ENCODE measurements around the gene S1PR4.
"Not testable (repeated sequence)": the region's sequence is repeated elsewhere in the genome, so short reads cannot be mapped to it uniquely, and the experiment has no call there.

S1PR4 gene

DNA sequence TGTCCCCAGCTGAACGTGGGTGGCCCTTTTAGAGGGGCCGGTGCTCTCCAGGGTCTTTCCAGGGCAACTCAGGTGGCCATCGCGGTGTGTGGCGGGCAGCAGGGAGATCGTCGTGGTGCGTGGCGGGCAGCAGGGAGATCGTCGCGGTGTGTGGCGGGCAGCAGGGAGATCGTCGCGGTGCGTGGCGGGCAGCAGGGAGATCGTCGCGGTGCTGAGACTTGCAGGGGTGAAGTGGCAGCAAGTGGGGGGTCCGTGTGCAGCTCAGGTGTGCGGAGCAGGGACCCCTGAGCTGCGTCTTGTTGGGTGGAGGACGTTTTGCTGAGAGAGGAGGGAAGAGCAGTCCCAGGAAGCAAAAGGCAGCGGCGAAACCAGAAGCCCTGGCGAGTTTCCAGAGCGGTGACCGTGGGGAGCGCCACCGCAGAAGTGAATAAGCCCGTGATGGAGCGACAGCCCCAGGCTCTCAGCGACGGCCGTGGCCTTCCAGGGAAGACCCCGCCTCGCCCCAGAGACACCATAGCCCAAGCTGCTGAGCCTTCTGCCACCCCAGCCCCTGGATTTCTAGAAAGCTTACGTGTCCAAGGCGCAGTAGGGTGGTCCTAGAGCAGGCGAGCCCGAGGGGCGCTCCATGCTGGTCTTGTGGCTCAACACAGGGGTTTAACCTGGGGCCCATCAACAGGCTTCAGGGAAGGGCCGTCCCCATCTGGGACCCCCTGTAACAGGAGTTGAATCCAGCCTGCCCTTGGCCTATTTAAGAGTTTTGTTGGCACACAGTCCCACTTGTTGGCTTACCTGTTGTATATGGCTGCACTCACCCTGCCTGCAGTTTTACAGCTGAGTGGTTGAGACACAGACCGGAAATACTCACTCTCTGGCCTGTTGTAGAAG is 12.6 kb downstream of the S1PR4 start:
- 96% methylated on average over 37 of the region's 46 CpGs for WGBS (ENCODE audit: insufficient coverage)
- Histone ChIP-seq H3K36me3 (ENCODE audit: control insufficient read depth in 4 of 4, insufficient read depth in 4 of 4, low read length in 3 of 4) (peaks cover 0 to 57% (median 13%) of the 10 kb centered on the region in 4 experiments), H3K4me3 (ENCODE audit: control insufficient read depth in 1 of 7, extremely low read depth in 1 of 7, insufficient read depth in 4 of 7, low read depth in 2 of 7, low read length in 6 of 7) (no peak overlapping the region), H3K27ac (ENCODE audit: insufficient read depth in 1 of 2, low read depth in 1 of 2, low read length in 2 of 2, poor library complexity in 1 of 2, severe bottlenecking in 2 of 2) (no peak overlapping the region), H3K9me3 (ENCODE audit: control extremely low read depth in 1 of 5, control insufficient read depth in 4 of 5, insufficient read depth in 2 of 5, low read depth in 1 of 5, low read length in 4 of 5) (no peaks in the 10 kb centered on the region), H3K27me3 (replicated peaks in 2 of 5; ENCODE audit: control insufficient read depth in 4 of 5, insufficient read depth in 5 of 5, low read length in 4 of 5) (no peaks in the 10 kb centered on the region), H3K4me1 (ENCODE audit: control extremely low read depth in 1 of 4, control insufficient read depth in 4 of 4, insufficient read depth in 4 of 4, low read length in 3 of 4) (peaks cover 0 to 55% (median 48%) of the 10 kb centered on the region in 4 experiments)
- no peak for DNase-seq
- CTCF ChIA-PET: no interaction called here
- POLR2A ChIA-PET: no interaction called here

GRCh38 chr19:3191806-3192104 is 13.2 kb downstream of the S1PR4 start:
- POLR2A ChIA-PET; DNase-seq; H3K9me3 ChIP-seq (ENCODE audit: control extremely low read depth in 1 of 5, control insufficient read depth in 4 of 5, insufficient read depth in 2 of 5, low read depth in 1 of 5, low read length in 4 of 5); CTCF ChIA-PET; H3K27ac ChIP-seq (ENCODE audit: insufficient read depth in 1 of 2, low read depth in 1 of 2, low read length in 2 of 2, poor library complexity in 1 of 2, severe bottlenecking in 2 of 2); H3K27me3 ChIP-seq (replicated peaks in 2 of 5; ENCODE audit: control insufficient read depth in 4 of 5, insufficient read depth in 5 of 5, low read length in 4 of 5); H3K4me3 ChIP-seq (ENCODE audit: control insufficient read depth in 1 of 7, extremely low read depth in 1 of 7, insufficient read depth in 4 of 7, low read depth in 2 of 7, low read length in 6 of 7): not testable (repeated sequence)
- peaks cover 0 to 51% (median 42%) of the 10 kb centered on the region in 4 experiments for H3K4me1 ChIP-seq (ENCODE audit: control extremely low read depth in 1 of 4, control insufficient read depth in 4 of 4, insufficient read depth in 4 of 4, low read length in 3 of 4)
- 100% methylated on average over 5 of the region's 12 CpGs for WGBS (ENCODE audit: insufficient coverage)
- peaks cover 0 to 63% (median 16%) of the 10 kb centered on the region in 4 experiments for H3K36me3 ChIP-seq (ENCODE audit: control insufficient read depth in 4 of 4, insufficient read depth in 4 of 4, low read length in 3 of 4)

DNA sequence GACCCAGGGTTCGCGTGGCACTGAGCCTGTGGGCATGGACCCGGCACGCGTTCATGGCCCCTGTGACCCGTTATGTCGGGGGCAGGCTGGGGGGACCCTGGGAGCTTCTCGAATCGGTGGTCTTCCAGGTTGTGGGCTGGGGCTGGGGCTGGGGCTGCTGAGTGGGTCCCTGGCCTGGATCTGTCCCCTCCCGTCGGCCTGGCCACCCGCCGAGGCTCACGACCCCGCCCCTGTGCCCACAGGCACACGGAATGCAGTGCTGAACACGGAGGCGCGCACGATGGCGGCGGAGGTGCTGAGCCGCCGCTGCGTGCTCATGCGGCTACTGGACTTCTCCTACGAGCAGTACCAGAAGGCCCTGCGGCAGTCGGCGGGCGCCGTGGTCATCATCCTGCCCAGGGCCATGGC is 13.7 kb downstream of the S1PR4 start:
- peaks cover 0 to 46% (median 37%) of the 10 kb centered on the region in 4 experiments for H3K4me1 ChIP-seq (ENCODE audit: control extremely low read depth in 1 of 4, control insufficient read depth in 4 of 4, insufficient read depth in 4 of 4, low read length in 3 of 4)
- no peak overlapping the region for H3K27ac ChIP-seq (ENCODE audit: insufficient read depth in 1 of 2, low read depth in 1 of 2, low read length in 2 of 2, poor library complexity in 1 of 2, severe bottlenecking in 2 of 2)
- H3K4me3 ChIP-seq (ENCODE audit: control insufficient read depth in 1 of 7, extremely low read depth in 1 of 7, insufficient read depth in 4 of 7, low read depth in 2 of 7, low read length in 6 of 7): no peak overlapping the region
- CTCF ChIA-PET: no interaction called here
- no peaks in the 10 kb centered on the region for H3K9me3 ChIP-seq (ENCODE audit: control extremely low read depth in 1 of 5, control insufficient read depth in 4 of 5, insufficient read depth in 2 of 5, low read depth in 1 of 5, low read length in 4 of 5)
- DNase-seq: no peak
- POLR2A ChIA-PET: no interaction called here
- peaks cover 0 to 64% (median 18%) of the 10 kb centered on the region in 4 experiments for H3K36me3 ChIP-seq (ENCODE audit: control insufficient read depth in 4 of 4, insufficient read depth in 4 of 4, low read length in 3 of 4)
- 97% methylated on average over 31 of the region's 32 CpGs for WGBS (ENCODE audit: insufficient coverage)
- no peaks in the 10 kb centered on the region for H3K27me3 ChIP-seq (replicated peaks in 2 of 5; ENCODE audit: control insufficient read depth in 4 of 5, insufficient read depth in 5 of 5, low read length in 4 of 5)

DNA sequence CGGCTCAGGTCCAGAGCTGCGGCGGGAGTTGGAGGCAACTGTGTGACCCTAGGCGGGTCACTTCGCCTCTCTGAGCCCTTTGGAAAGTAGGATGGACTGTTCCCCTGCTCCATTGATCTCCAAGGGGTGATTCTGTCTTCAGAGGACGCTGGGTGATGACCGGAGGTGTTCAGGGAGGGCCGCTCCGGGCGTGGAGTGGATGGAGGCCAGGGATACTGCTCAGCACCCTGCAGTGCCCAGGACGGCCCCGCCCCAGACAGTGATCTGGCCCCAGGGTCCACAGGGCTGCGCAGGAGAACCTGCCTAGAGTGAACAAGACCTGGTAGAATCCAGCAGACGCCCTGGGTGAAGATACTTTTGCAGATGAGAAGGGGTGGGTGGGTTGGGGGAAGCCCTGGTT is 14.1 kb downstream of the S1PR4 start:
- peaks cover 0 to 64% (median 19%) of the 10 kb centered on the region in 4 experiments for H3K36me3 ChIP-seq (ENCODE audit: control insufficient read depth in 4 of 4, insufficient read depth in 4 of 4, low read length in 3 of 4)
- peaks cover 0 to 41% (median 33%) of the 10 kb centered on the region in 4 experiments for H3K4me1 ChIP-seq (ENCODE audit: control extremely low read depth in 1 of 4, control insufficient read depth in 4 of 4, insufficient read depth in 4 of 4, low read length in 3 of 4)
- H3K9me3 ChIP-seq (ENCODE audit: control extremely low read depth in 1 of 5, control insufficient read depth in 4 of 5, insufficient read depth in 2 of 5, low read depth in 1 of 5, low read length in 4 of 5): no peaks in the 10 kb centered on the region
- H3K27me3 ChIP-seq (replicated peaks in 2 of 5; ENCODE audit: control insufficient read depth in 4 of 5, insufficient read depth in 5 of 5, low read length in 4 of 5): no peaks in the 10 kb centered on the region
- no peak overlapping the region for H3K27ac ChIP-seq (ENCODE audit: insufficient read depth in 1 of 2, low read depth in 1 of 2, low read length in 2 of 2, poor library complexity in 1 of 2, severe bottlenecking in 2 of 2)
- POLR2A ChIA-PET: no interaction called here
- no peak overlapping the region for H3K4me3 ChIP-seq (ENCODE audit: control insufficient read depth in 1 of 7, extremely low read depth in 1 of 7, insufficient read depth in 4 of 7, low read depth in 2 of 7, low read length in 6 of 7)
- WGBS (ENCODE audit: insufficient coverage): 97% methylated on average over 13 of the region's 14 CpGs
- DNase-seq: no peak
- CTCF ChIA-PET: no interaction called here

DNA sequence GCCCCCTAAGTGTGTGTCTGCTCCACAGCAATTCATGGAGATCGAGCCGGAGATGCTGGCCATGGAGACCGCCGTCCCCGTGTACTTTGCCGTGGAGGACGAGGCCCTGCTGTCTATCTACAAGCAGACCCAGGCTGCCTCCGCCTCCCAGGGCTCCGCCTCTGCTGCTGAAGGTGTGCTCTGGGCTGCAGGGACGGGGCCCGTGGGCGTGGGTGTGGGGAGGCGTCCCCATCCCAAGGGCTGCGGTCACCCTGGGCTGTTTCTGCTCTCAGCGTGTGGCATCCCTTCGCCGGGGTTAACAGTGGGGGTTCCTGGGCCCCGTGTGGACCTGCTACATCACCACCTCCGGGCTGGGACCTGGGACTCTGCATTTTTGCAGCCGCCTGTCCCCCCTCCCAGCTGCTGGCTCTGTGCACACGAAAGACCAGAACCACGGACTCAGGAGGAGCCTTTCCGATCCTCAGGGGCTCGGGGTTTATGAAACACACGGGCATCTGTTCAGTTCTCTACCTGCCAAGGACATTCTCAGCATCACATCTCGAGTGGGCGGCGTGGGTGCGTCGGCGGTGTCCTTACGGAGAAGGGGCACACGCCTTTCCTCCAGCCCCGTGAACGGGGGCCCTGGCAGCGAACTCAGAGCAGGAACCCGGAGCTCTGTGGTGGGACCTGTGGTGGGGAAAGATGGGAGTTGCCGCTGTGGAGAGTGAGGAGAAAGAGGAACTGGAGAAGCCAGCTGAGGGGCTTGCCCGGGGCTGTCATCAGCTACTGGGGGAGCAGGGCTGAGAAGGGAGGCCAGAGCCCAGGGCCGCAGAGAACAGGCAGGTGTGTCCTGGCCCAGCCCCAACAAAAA is 14.9 kb downstream of the S1PR4 start:
- Histone ChIP-seq H3K9me3 (ENCODE audit: control extremely low read depth in 1 of 5, control insufficient read depth in 4 of 5, insufficient read depth in 2 of 5, low read depth in 1 of 5, low read length in 4 of 5) (no peaks in the 10 kb centered on the region), H3K4me3 (ENCODE audit: control insufficient read depth in 1 of 7, extremely low read depth in 1 of 7, insufficient read depth in 4 of 7, low read depth in 2 of 7, low read length in 6 of 7) (peak overlapping the region in 3 of 7 experiments; percentile 20 to 32 (median 28)), H3K27ac (ENCODE audit: insufficient read depth in 1 of 2, low read depth in 1 of 2, low read length in 2 of 2, poor library complexity in 1 of 2, severe bottlenecking in 2 of 2) (peak overlapping the region in 1 of 2 experiments; percentile 49), H3K36me3 (ENCODE audit: control insufficient read depth in 4 of 4, insufficient read depth in 4 of 4, low read length in 3 of 4) (peaks cover 0 to 59% (median 21%) of the 10 kb centered on the region in 4 experiments), H3K27me3 (replicated peaks in 2 of 5; ENCODE audit: control insufficient read depth in 4 of 5, insufficient read depth in 5 of 5, low read length in 4 of 5) (no peaks in the 10 kb centered on the region), H3K4me1 (ENCODE audit: control extremely low read depth in 1 of 4, control insufficient read depth in 4 of 4, insufficient read depth in 4 of 4, low read length in 3 of 4) (peaks cover 0 to 33% (median 26%) of the 10 kb centered on the region in 4 experiments)
- CTCF ChIA-PET: interaction anchor here (1.0 to 1.4 kb wide), 3 partner anchors 9 to 16 kb away, joined by 3 to 4 read pairs (median 3); no protein-coding TSS in a partner anchor
- DNase-seq: peak; percentile 72 to 94 (median 93)
- 47% methylated on average over 35 of the region's 40 CpGs for WGBS (ENCODE audit: insufficient coverage)
- POLR2A ChIA-PET: no interaction called here

- Histone ChIP-seq H3K4me3 (ENCODE audit: control insufficient read depth in 1 of 7, extremely low read depth in 1 of 7, insufficient read depth in 4 of 7, low read depth in 2 of 7, low read length in 6 of 7) (no peak overlapping the region), H3K36me3 (ENCODE audit: control insufficient read depth in 4 of 4, insufficient read depth in 4 of 4, low read length in 3 of 4) (peaks cover 0 to 59% (median 27%) of the 10 kb centered on the region in 4 experiments), H3K27me3 (replicated peaks in 2 of 5; ENCODE audit: control insufficient read depth in 4 of 5, insufficient read depth in 5 of 5, low read length in 4 of 5) (no peaks in the 10 kb centered on the region), H3K9me3 (ENCODE audit: control extremely low read depth in 1 of 5, control insufficient read depth in 4 of 5, insufficient read depth in 2 of 5, low read depth in 1 of 5, low read length in 4 of 5) (no peaks in the 10 kb centered on the region), H3K27ac (ENCODE audit: insufficient read depth in 1 of 2, low read depth in 1 of 2, low read length in 2 of 2, poor library complexity in 1 of 2, severe bottlenecking in 2 of 2) (peak overlapping the region in 1 of 2 experiments; percentile 49), H3K4me1 (ENCODE audit: control extremely low read depth in 1 of 4, control insufficient read depth in 4 of 4, insufficient read depth in 4 of 4, low read length in 3 of 4) (peaks cover 0 to 24% (median 17%) of the 10 kb centered on the region in 4 experiments)
- ChIA-PET CTCF (interaction anchor here (1.0 to 1.4 kb wide), 3 partner anchors 9 to 15 kb away, joined by 3 to 4 read pairs (median 3); no protein-coding TSS in a partner anchor), POLR2A (no interaction called here)
- WGBS (ENCODE audit: insufficient coverage): 89% methylated on average over 16 of the region's 17 CpGs
- DNase-seq: peak in 2 of 3 donors; percentile 18 to 31
Observed at GRCh38 chr19:3194106-3195087, 15.8 kb downstream of the S1PR4 start.
